Colonic mucosa (tissue), 4 donors: Measurements from ENCODE around the gene P2RY6. TPM values are rescaled to one million over a fixed set of nuclear protein-coding genes. Genes with fewer than 3 reads are reported as not detected.

Experiments
- DNase-seq: peaks from one replicate; pipeline ENCODE4 v3.0.0-alpha.2; 2020
- H3K27ac ChIP-seq: fragments of 200-600 bp; one replicate; pipeline ENCODE4 v1.8.0; 2021
- H3K27me3 ChIP-seq: fragments of 200-600 bp; one replicate; pipeline ENCODE4 v1.8.0; 2021
- H3K36me3 ChIP-seq: fragments of 200-600 bp; one replicate; pipeline ENCODE4 v1.8.0; 2021
- H3K4me1 ChIP-seq: fragments of 200-600 bp; one replicate; pipeline ENCODE4 v1.8.0; 2021; ENCODE audit warnings: mild to moderate bottlenecking
- H3K4me3 ChIP-seq: fragments of 200-600 bp; one replicate; pipeline ENCODE4 v1.8.0; 2021
- H3K9ac ChIP-seq, 2 donors: one replicate each; pipeline ENCODE4 v1.7.0; 2013; ENCODE audit warnings: control low read depth in 2 of 2, low read depth in 2 of 2, low read length in 2 of 2
- H3K9me3 ChIP-seq: fragments of 200-600 bp; one replicate; pipeline ENCODE4 v1.8.0; 2021
- intact Hi-C: fragments of 100-400 bp; cut with DNase I; formaldehyde crosslinking; loops from one replicate; pipeline ENCODE4 v1.14.1; 2022
- total RNA-seq, 2 donors: library from RNA; stranded (reverse); fragmentation: NEBNext Ultra II Directional in 1 of 2; extraction: Animal tissue kit (Norgen Biotek cat#: 25700) in 1 of 2; gene quantifications; one replicate each; pipeline ENCODE4 v1.2.1, GENCODE V29; 2021
- TF ChIP-seq, protein P1 (sequence below): fragments of 200-600 bp; IDR thresholded peaks from one replicate; pipeline ENCODE4 v1.8.0; 2022; ENCODE audit warnings: antibody characterized with exemption, mild to moderate bottlenecking
- donor health status: healthy.
- donor health status: DM: no; HTN: no; CAD: no.
- donor health status: DM: no; HTN: no; CAD: no.

P2RY6 gene
- total RNA-seq, 2 donors from 2014 or later, result 0.91 to 1.4 TPM

GRCh38 chr11:73285721-73286120 lies 13.6 kb downstream of the P2RY6 start:
- intact Hi-C loops, result loop anchor here (5.0 to 10.0 kb wide), 2 partner anchors 51 to 453 kb away; no protein-coding TSS in a partner anchor
- Histone ChIP-seq H3K27ac (no peak overlapping the region), H3K4me1 (peaks cover 5% of the 10 kb centered on the region), H3K36me3 (no peaks in the 10 kb centered on the region), H3K27me3 (no peaks in the 10 kb centered on the region), H3K4me3 (no peak overlapping the region), H3K9ac (no peak overlapping the region), H3K9me3 (no peaks in the 10 kb centered on the region)
- no peak for DNase-seq
- TF ChIP-seq, protein P1, sequence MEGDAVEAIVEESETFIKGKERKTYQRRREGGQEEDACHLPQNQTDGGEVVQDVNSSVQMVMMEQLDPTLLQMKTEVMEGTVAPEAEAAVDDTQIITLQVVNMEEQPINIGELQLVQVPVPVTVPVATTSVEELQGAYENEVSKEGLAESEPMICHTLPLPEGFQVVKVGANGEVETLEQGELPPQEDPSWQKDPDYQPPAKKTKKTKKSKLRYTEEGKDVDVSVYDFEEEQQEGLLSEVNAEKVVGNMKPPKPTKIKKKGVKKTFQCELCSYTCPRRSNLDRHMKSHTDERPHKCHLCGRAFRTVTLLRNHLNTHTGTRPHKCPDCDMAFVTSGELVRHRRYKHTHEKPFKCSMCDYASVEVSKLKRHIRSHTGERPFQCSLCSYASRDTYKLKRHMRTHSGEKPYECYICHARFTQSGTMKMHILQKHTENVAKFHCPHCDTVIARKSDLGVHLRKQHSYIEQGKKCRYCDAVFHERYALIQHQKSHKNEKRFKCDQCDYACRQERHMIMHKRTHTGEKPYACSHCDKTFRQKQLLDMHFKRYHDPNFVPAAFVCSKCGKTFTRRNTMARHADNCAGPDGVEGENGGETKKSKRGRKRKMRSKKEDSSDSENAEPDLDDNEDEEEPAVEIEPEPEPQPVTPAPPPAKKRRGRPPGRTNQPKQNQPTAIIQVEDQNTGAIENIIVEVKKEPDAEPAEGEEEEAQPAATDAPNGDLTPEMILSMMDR, result no peak

DNA sequence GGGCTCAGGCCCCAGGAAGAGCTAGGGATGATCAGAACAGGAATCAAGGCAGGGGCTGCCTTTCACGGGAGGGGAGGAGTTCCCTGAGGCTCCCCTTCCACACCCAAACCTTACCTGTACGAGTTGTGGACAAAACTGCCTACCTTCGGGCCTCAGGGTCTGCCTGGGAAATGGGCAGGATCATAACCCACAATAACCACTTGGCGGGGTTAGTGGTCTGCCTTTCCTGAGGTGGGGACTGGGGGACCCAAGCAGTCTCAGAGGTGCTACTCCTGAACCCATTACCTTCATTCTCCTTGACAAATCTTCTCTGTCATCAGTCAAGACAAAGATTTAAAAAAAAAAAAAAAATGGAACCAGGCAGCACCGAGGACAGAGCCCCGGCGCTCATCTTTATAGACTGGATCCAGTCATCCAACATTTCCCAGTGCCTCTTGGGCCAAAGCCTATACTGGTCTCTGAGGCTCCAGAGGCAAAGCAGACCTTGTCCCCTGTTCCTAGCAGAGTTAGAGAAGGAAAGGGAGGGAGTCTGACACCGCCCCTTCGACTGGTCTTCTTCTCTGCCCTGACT lies 14.2 kb downstream of the P2RY6 start:
- H3K9ac ChIP-seq, result no peak overlapping the region
- H3K27me3 ChIP-seq, result no peaks in the 10 kb centered on the region
- H3K27ac ChIP-seq, result no peak overlapping the region
- H3K4me1 ChIP-seq, result peaks cover 5% of the 10 kb centered on the region
- TF ChIP-seq, protein P1, result no peak
- H3K4me3 ChIP-seq, result no peak overlapping the region
- no peaks in the 10 kb centered on the region for H3K36me3 ChIP-seq
- no peaks in the 10 kb centered on the region for H3K9me3 ChIP-seq
- intact Hi-C loops, result loop anchor here (5.0 to 10.0 kb wide), 2 partner anchors 52 to 454 kb away; no protein-coding TSS in a partner anchor
- no peak for DNase-seq

GRCh38 chr11:73287400-73288101 lies 15.4 kb downstream of the P2RY6 start:
- no peak overlapping the region for H3K9ac ChIP-seq
- H3K27ac ChIP-seq, result peak overlapping the region; percentile 50
- H3K9me3 ChIP-seq, result no peaks in the 10 kb centered on the region
- intact Hi-C loops, result loop anchor here (2.0 to 10.0 kb wide), 3 partner anchors 53 to 455 kb away; no protein-coding TSS in a partner anchor
- DNase-seq, result no peak
- peaks cover 5% of the 10 kb centered on the region for H3K4me1 ChIP-seq
- H3K36me3 ChIP-seq, result no peaks in the 10 kb centered on the region
- H3K27me3 ChIP-seq, result no peaks in the 10 kb centered on the region
- TF ChIP-seq, protein P1, result no peak
- no peak overlapping the region for H3K4me3 ChIP-seq

GRCh38 chr11:73288192-73288872 lies 16.2 kb downstream of the P2RY6 start:
- peak overlapping the region in 1 of 2 donors; percentile 29 for H3K9ac ChIP-seq
- no peak overlapping the region for H3K4me3 ChIP-seq
- peaks cover 5% of the 10 kb centered on the region for H3K4me1 ChIP-seq
- H3K9me3 ChIP-seq, result no peaks in the 10 kb centered on the region
- intact Hi-C loops, result loop anchor here (2.0 to 10.0 kb wide), 3 partner anchors 54 to 456 kb away; no protein-coding TSS in a partner anchor
- DNase-seq, result no peak
- no peaks in the 10 kb centered on the region for H3K36me3 ChIP-seq
- TF ChIP-seq, protein P1, result no peak
- peak overlapping the region; percentile 29 for H3K27ac ChIP-seq
- no peaks in the 10 kb centered on the region for H3K27me3 ChIP-seq

GRCh38 chr11:73288873-73289707 lies 17.0 kb downstream of the P2RY6 start:
- intact Hi-C loops, result loop anchor here (2.0 to 10.0 kb wide), 3 partner anchors 54 to 457 kb away; no protein-coding TSS in a partner anchor
- DNase-seq, result peak; percentile 67
- Histone ChIP-seq H3K36me3 (no peaks in the 10 kb centered on the region), H3K27ac (peak overlapping the region; percentile 29), H3K9me3 (no peaks in the 10 kb centered on the region), H3K4me1 (peaks cover 5% of the 10 kb centered on the region), H3K27me3 (no peaks in the 10 kb centered on the region), H3K4me3 (no peak overlapping the region), H3K9ac (peak overlapping the region; percentile 31 to 53)
- TF ChIP-seq, protein P1, result peak; percentile 76
